IPS DF 4.7 (cell line): ENCODE measurements around the gene NDUFS1.
"Not testable (repeated sequence)": the region's sequence is repeated elsewhere in the genome, so short reads cannot be mapped to it uniquely, and the experiment has no call there.

ENCODE experiments used
- DNase-seq: peaks from one replicate; pipeline ENCODE4 v3.0.0-alpha.2; 2013; ENCODE audit warnings: low spot score; ENCODE audit errors: extremely low read depth

Gene NDUFS1

DNA sequence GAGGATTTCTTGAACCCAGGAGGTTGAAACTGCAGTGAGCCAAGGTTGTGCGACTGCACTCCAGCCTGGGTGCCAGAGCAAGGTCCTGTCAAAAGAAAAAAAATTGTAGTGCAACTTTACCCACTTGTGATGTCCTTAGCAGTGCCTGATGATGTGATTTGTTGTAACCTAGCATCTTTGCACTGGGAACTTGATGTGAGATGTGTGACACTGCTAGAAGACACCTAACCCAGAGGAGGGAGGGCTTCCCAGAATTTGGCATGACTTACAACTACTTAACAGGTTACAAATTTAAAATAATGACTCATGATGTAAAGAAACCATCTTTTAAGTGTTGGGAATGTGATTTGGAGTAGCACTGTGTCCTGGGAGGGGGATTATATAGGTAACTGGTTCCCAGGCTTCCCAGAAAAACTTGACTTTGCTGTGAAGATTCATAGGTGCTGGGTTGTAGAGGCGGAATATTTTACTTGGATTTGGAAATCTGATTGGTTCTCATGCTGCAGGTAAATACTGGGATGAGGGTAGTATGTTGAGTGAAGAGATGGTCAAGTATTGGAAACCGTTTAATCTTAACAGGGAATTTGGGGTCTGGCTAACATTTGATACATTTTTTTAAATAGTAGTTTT is 4.1 kb upstream of the NDUFS1 start:
- DNase-seq: no peak

DNA sequence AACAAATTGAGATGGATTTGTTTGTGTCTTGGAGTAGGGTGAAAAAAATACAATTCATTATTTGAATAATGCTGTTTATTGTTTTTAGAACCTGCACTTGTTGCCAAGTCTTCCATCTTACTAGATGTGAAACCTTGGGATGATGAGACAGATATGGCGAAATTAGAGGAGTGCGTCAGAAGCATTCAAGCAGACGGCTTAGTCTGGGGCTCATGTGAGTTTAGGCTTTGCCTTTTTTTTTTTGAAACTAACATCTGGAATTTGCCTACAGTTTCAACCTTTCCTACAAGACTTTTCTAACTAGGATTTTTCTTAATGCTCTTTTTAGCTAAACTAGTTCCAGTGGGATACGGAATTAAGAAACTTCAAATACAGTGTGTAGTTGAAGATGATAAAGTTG is 3.2 kb upstream of the NDUFS1 start:
- DNase-seq: not testable (repeated sequence)

DNA sequence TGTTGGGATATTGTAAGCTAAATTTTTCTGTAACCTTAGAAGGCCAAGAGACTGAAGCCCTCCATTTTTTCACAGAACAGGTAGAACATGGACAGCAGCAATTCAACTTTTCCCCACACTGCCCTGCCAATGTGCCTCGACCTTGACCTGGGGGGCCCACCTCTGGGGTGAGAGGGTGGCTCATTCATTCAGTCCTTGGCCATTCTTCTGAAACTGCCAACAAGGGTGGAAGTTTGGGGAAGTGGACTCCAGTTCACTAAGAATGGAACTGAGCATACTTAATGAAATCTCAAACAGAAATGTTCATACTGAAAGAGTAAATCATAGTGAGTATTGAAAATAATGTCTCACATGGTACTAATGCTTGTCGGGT is 1.5 kb upstream of the NDUFS1 start:
- no peak for DNase-seq

DNA sequence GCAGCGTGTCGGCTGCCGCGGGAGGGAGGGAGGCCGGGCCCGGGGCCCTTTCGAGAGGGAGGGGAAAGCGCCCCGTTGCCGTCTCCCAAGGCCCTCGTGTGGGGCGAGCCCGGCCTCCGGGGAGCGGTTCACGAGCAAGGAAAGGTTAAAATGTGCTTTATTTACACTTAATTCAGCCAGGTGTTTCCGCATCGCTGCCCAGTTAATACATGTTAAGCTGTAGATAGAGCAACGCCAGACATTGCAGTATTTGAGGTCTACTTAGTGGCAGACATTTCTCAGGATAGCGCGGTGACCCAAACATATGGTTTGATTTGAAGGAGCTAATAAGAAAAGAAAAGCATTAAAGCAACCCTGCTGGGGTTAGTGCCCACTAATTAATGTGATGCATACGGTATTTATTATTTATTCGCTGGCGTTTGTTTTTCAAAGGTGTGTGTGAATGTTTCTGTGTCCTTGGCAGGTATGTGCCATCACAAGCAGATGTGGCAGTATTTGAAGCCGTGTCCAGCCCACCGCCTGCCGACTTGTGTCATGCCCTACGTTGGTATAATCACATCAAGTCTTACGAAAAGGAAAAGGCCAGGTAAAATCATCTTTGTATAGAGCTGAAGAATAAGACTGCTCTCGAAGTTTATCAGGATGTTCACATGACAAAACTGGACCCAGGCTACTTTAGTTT is 1.0 kb upstream of the NDUFS1 start:
- DNase-seq: no peak

DNA sequence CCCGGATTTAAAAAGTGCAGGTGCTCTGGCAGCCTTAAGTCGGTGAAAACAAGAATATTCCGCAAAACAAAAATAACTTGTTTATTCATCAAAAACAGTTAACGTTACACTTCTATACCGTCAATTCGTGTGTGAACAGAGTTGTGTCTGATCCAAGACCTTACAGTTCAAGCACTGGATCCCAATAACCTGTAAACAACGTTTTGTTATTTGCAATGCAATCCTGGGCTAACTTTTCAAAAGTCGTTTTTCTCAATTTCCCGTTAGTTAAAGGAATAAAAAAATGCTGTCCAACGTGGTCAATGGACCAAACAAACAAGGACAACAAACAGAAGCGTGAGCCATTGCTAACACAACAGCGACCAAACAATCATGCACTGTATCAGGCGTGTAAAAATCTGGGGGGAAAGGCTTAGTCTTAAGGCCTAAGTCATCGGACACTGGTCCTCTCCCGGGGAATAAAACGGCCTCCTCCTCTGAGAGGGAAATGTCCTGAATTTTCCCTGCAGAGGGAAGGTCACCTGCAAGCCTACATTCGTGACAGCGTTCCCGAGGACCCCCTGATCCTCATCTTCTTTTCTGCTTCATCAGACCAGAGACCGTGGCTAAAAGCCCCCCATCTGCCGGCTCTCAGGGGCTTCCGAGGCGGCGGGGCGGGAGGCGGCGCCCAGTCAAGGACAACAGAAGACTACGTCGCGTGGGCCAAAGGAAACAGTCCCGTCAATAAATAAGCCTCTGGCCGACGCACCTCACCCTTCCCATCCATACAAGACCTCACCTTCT is 490 bp downstream of the NDUFS1 start:
- DNase-seq: no peak

DNA sequence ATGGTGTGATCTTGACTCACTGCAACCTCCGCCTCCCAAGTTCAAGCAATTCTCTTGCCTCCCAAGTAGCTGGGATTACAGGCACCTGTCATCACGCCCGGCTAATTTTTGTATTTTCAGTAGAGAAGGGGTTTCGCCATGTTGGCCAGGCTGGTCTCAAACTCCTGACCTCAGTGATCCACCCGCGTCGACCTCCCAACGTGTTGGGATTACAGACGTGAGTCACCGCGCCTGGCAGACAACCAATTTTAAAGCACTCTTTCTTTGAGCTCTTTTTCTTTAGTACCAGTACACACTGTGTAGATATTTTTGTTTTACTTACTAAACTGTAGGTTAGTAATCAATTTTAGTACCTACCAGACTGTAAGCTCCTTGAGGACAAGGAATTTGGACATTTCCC is 2.2 kb downstream of the NDUFS1 start:
- not testable (repeated sequence) for DNase-seq

DNA sequence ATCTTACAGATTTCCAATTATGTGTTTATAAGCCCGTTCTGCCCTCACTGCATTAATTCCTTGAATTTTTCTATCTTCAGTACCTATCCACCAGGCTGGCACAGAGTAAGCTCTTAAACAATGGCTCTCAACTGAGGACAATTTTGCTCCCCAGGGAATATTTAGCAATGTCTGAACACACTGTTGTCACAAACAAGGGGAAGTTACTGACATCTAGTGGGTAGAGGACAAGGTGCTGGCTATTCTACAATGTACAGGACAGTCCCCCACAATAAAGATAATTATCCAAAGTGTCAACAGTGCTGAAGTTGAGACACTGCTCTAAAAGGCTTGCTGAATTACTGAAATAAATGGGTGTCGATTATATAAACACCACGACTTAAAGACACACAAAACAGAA is 5.0 kb downstream of the NDUFS1 start:
- DNase-seq: no peak

DNA sequence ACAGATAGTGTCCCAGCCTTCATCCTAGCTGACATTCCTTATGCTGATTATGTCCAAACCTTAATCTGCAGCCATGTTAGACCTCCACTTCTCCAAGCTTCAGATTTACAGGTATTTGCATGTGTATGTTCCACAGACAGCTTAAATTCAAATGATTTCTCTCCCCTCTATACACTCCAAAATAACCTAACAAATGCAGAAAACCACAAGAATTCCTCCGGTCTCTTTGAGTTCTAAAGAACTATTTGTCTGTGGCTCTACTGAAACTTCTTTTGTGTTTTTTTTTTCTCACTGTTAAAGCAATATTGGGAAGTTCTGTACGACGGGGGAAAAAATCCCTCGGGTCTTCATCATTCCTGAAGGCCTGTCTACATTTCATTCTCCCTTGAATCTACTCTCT is 8.6 kb downstream of the NDUFS1 start:
- DNase-seq: no peak

DNA sequence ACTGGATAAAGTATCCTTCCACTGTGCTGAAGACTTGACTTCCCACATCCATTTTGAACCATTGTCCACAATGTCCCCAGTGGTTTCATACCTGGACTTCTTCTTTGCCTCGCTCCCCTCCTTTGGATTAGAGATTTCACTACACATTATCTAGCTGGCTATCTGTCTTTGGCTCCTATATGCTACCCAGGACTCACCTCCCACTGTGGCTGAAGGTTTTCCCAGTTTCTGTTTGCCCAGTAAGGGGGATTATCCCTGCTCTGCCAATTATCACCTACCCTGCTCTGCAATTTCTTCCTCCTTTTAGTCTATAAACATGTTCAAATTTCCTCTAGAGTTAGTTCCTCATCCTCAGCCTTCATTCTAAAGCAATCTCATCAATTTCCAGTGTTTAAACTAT is 9.1 kb downstream of the NDUFS1 start:
- no peak for DNase-seq

DNA sequence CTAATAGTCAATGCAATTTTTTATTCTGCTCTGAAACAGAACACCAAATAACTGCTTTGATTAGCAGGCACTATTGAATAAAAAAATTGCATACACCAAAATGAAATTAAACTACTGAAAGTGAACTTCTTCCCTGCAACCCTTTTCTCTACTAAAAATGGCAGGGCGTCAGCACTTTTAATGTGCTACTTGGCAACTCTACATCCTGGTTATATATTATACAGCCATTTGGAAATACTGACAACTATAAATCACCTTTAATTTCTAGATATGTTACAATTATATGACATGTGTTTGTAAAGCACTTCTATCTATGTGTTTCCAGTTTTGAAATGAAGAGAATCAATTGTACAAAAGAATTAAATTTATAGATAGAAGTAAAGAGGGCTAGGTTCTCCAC is 9.9 kb downstream of the NDUFS1 start:
- no peak for DNase-seq

DNA sequence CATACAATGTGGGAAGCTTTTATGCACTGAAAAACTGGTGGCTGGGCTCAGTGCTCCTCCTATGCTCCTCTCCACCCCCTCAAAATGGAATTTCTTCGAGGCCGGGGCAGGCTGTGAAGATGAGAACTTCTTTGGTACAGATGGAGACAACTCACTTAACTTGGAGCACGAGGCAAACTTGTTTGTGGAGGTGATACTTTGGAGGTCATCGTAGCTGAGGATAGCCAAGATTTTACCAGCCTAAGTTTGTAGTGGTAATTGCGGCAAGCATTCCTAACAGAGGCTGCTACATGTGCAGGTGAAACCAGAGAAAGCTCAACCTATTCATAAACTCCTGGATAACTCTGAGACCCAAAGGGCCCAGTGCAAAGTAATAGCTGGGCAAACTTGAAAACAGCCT is 13.6 kb downstream of the NDUFS1 start:
- no peak for DNase-seq

DNA sequence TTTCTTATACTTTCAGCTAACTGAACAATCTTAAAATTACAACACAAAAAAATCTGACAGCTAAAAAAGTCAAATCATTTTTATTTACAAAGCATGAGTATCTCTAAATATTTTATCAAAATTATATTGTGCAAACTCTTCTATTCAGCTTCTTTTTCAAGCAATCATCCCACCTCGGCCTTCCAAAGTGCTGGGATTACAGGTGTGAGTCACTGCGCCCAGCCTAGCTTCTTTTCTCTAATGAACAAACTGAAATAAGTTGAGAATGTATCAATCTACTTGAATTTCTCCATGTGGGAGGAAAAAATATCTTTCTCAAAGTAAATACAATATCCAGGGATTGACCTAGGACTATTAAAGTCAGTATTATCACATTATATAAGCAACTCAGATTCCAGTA is 14.9 kb downstream of the NDUFS1 start:
- DNase-seq: no peak

DNA sequence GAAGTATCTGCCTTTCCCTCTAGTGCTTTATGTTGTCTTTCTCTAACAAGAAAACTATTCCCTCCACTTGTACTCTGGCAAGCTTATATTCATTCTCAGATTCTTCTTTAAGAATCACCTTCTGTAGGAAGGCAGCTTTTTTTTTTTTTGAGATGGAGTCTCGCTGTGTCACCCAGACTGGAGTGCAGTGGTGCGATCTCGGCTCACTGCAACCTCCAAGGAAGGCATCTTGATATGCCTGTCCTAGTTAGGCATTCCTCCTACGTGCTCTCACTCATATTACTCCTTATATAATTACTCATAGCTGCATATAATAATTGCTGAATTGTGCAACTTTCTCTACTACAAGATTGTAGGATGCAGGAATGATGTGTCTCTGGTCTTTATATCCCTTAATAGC is 15.8 kb downstream of the NDUFS1 start:
- DNase-seq: no peak

DNA sequence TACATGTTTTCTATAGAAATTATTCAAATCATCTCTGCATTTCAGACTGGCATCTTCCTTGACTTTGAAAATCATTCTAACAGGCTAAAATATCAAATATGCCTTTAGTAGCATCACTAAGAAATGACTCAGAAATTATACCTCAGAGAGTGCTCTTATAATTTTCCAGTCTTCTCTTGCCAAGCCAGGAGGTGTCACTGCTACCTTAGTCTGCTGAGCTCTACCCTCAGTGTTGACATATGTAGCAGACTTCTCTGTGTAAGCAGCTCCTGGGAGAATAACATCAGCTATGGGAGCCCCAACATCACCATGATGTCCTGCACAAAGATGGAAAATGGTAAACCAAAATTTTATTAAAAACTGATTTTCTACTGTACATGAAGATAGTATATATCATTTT is 31.6 kb downstream of the NDUFS1 start:
- DNase-seq: no peak

DNA sequence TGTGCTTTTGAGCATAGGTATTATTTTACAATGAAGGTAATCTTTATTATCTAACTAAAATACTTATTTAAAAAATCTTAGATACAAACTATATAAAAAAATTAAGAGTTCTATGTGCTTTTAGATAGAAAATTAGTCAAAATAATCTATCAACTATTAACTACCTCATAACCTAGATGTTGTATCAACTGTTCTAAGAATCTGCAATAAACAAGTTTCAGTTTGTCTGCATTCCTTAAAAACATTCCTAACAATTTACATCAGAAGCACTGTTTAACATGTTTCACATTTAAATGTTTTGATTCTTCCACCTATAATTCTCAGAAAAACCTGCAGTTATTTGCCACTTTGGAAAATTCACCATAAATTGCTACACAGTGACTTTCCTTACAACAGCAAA is 33.3 kb downstream of the NDUFS1 start:
- DNase-seq: no peak

DNA sequence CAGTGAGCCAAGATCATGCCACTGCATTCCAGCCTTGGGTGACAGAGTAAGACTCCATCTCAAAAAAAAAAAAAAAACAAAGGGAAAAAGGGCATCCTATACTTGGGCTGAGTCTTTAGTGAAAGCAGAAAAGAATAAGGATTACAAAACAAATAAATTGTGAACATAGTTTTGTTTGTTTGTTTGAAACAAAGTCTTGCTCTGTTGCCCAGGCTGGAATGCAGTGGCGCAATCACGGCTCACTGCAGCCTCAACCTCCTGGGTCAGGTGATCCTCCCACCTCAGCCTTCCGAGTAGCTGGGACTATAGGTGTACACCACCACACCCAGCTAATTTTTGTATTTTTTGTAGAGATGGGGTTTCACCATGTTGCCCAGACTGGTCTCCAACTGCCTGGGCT is 36.7 kb downstream of the NDUFS1 start:
- DNase-seq: not testable (repeated sequence)

DNA sequence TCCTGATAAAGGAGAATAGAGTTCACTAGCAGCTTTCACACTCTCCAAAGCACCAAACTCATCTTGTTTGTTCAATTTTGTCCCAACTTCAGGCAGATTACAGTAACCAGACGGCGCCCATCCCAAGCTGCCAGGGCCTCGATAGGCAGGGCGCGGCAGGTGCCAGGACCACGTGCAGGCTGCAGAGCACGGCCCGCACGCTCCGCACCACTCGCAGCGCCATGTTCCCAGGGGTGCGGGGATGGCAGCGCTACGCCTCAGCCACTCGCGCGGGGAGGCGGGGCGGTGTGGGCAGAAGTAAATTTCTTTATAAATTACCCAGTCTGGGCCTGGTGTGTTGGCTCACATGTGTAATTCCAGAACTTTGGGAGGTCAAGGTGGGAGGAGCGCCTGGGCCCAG is 43.0 kb downstream of the NDUFS1 start:
- DNase-seq: no peak

DNA sequence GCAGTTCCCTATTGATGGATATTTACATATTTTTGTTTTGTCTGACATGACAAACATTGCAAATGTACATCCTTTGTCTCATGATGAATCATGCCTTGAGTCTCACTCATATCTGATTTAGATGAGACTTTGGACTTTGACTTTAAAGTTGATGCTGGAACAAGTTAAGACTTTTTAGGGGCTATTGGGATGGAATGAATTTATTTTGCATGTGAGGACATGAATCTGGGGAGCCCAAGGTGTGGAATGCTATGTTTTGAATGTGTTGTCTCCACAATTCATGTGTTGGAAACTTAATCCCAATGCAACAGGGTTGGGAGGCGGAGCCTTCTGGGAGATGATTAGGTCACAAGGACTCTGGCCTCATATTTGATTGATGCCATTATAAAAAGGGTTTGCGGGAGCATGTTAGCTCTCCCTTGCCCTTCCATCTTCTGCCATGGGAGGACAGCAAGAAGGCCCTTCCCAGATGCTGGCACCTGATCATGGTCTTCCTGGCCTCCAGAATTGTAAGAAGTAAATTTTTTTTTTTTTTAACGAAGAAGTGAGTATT is 44.1 kb downstream of the NDUFS1 start:
- DNase-seq: no peak

DNA sequence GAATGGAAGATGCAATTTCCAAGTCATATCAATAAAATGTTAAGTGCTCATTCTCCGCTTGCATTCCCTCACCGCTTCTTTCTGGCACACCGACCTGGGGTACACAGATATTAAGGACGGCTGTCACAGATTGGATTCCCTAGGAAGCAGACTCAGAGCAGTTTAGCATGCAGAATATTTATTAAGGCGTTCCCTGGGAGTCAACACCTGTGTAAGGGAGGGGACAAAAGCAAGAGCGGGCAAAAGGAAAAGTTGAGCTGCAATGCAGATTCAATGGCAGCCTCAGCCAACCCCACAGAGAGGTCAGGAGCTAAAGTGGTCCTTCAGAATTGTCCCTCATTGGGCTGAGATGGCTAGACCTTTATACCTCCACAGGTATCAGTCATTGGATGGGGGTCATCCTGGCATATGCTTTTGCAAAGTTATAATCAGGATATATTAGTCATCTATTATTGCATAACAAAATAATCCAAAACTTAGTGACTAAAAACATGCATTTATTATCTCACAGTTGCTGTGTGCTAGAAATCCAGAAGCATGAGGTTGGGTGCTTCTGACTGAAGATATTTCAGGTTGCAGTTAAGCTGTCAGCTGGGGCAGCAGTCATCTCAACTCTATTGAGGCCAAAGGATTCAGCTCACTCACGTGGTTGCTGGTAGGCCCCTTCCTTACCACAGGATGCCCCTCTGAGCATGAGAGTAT is 46.2 kb downstream of the NDUFS1 start:
- no peak for DNase-seq

DNA sequence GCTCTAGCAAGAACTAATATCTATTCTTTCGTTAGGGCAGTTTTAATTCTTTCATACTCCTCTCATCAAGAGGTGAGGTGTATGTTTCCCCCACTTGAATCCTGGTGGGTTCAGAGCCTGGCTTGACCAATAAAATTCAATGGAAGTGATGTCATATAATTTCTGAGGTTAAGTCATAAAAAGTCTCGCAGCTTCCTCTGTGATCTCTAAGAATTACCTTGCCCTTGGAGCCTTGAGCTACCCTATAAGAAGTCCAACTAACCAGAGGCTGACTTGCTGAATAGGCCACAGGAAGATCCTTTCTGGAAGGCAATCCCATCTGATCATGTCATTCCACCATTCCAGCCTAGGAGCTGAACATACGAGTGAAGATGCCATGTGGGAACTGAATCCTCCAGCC is 47.1 kb downstream of the NDUFS1 start:
- no peak for DNase-seq

DNA sequence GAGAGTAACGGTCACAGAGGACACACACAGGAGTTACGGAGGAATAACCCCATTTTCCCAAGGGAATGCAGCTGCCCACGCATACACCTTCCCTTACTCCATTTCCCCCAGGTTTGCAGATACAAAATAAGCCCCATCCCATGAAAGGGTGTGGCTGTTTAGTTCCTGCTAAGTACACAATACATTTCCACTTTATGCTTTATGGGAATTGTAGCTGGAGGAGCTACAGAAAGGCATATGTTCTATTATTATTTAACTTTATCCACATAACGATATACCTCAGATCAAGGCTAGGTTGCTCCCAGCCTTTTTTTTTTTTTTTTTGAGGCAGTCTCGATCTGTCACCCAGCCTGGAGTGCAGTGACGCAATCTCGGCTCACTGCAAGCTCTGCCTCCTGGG is 50.5 kb downstream of the NDUFS1 start:
- DNase-seq: no peak

DNA sequence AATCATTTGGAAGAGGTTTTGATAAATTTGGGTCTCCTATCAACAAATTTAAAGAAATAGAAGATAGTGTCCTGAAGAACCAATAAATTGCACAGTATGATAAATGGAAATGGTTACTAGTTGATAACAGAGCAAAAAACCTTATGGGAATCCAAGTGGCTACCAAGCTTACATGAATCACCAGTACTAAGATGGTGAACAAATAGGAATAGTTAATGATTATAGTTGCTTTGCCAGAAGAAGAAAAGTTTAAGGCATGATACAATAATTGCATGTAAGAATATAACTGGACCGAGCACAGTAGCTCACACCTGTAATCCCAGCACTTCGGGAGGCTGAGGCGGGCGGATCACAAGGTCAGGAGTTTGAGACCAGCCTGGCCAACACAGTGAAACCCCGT is 53.7 kb downstream of the NDUFS1 start:
- DNase-seq: no peak
